ENCODE results near the gene ITGB4. TPM values are rescaled to one million over a fixed set of nuclear protein-coding genes. Genes with fewer than 3 reads are reported as not detected.

Gene ITGB4
- total RNA-seq, 6 experiments from 2014 or later: 0.28 to 1.0 (median 0.76) TPM; not detected in 1

DNA sequence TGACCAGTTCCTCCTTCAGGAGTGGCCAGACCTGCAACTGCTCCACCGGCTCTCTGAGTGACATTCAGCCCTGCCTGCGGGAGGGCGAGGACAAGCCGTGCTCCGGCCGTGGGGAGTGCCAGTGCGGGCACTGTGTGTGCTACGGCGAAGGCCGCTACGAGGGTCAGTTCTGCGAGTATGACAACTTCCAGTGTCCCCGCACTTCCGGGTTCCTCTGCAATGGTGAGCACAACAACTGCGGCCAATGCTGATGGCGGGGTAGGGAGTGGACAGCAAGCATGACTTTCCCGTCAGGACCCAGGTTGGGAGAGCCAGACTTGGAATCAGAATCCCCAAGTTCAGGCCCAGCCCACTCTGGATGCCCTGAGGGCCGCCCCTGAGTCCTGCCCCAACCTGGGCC is 12.2 kb downstream of the ITGB4 start:
- H3K27ac Mint-ChIP-seq: no peak overlapping the region
- TF ChIP-seq, protein P1, sequence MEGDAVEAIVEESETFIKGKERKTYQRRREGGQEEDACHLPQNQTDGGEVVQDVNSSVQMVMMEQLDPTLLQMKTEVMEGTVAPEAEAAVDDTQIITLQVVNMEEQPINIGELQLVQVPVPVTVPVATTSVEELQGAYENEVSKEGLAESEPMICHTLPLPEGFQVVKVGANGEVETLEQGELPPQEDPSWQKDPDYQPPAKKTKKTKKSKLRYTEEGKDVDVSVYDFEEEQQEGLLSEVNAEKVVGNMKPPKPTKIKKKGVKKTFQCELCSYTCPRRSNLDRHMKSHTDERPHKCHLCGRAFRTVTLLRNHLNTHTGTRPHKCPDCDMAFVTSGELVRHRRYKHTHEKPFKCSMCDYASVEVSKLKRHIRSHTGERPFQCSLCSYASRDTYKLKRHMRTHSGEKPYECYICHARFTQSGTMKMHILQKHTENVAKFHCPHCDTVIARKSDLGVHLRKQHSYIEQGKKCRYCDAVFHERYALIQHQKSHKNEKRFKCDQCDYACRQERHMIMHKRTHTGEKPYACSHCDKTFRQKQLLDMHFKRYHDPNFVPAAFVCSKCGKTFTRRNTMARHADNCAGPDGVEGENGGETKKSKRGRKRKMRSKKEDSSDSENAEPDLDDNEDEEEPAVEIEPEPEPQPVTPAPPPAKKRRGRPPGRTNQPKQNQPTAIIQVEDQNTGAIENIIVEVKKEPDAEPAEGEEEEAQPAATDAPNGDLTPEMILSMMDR (IDR thresholded peaks at IDR 0.05): no peak
- no peaks in the 10 kb centered on the region for H3K36me3 Mint-ChIP-seq (ENCODE audit: low read depth)
- H3K27me3 Mint-ChIP-seq (ENCODE audit: insufficient read depth): peaks cover 5% of the 10 kb centered on the region; the same call in 1 of the 2 replicates
- no peak overlapping the region for H3K4me3 Mint-ChIP-seq
- H3K9me3 Mint-ChIP-seq: no peaks in the 10 kb centered on the region
- DNase-seq: no peak
- H3K4me1 Mint-ChIP-seq (ENCODE audit: low read depth): peaks cover 14% of the 10 kb centered on the region

DNA sequence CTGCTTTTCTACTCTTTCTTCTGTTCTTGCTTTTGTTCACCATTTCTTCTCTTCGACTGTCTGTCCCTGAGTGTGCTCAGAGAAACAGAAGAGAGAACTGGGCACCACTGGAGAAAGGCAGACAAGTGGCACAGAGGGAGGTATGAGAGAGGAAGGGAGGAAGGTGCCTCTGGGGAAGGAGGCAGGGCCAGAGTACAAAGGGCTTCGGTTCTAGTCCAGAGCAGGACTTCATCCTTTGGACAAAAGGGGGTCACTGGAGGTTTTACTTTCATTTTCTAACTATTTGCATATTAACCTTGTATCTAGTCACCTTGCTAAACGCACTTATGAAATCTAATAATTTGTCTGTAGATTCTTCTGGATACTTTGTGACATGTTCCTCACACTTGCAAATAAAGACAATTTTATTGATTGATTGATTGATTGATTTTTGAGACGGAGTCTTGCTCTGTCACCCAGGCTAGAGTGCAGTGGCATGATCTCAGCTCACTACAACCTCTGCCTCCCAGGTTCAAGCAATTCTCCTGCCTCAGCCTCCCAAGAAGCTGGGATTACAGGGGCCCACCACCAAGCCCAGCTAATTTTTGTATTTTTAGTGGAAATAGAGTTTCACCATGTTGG is 13.5 kb downstream of the ITGB4 start:
- no peaks in the 10 kb centered on the region for H3K9me3 Mint-ChIP-seq
- H3K27ac Mint-ChIP-seq: no peak overlapping the region
- DNase-seq: no peak
- TF ChIP-seq, protein P1 (IDR thresholded peaks at IDR 0.05): no peak
- peaks cover 15% of the 10 kb centered on the region for H3K4me1 Mint-ChIP-seq (ENCODE audit: low read depth)
- no peaks in the 10 kb centered on the region for H3K36me3 Mint-ChIP-seq (ENCODE audit: low read depth)
- peak overlapping the region; percentile 60 for H3K4me3 Mint-ChIP-seq
- peaks cover 5% of the 10 kb centered on the region; the same call in 1 of the 2 replicates for H3K27me3 Mint-ChIP-seq (ENCODE audit: insufficient read depth)

DNA sequence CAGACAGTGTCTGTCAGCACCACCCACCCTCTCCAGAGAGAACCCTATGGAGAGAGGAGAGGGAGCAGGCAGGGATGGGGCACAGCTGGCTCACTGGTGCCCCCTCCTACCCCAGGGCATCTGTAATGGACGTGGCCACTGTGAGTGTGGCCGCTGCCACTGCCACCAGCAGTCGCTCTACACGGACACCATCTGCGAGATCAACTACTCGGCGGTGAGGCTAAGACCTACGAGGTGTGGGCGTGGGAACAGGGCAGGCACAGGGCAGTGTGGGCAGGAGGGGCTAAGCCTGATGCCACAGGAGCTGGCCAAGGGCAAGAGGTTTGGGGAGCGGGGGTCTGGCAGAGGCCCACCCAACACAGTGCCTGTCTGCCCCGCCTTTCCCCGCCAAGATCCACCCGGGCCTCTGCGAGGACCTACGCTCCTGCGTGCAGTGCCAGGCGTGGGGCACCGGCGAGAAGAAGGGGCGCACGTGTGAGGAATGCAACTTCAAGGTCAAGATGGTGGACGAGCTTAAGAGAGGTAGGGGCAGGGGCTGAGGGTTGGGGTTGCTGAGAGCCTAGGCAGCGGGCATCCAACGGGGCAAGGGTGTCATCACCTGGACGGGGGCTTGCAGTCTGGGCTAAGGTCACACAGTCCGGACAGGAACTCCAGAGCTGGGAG is 15.0 kb downstream of the ITGB4 start:
- Mint-ChIP-seq H3K27me3 (ENCODE audit: insufficient read depth) (peaks cover 2% of the 10 kb centered on the region), H3K36me3 (ENCODE audit: low read depth) (no peaks in the 10 kb centered on the region), H3K4me1 (ENCODE audit: low read depth) (peaks cover 15% of the 10 kb centered on the region), H3K27ac (no peak overlapping the region), H3K9me3 (no peaks in the 10 kb centered on the region), H3K4me3 (no peak overlapping the region)
- DNase-seq: no peak
- TF ChIP-seq, protein P1 (IDR thresholded peaks at IDR 0.05): no peak

- H3K9me3 Mint-ChIP-seq: no peaks in the 10 kb centered on the region
- peaks cover 15% of the 10 kb centered on the region for H3K4me1 Mint-ChIP-seq (ENCODE audit: low read depth)
- H3K4me3 Mint-ChIP-seq: no peak overlapping the region
- no peak overlapping the region for H3K27ac Mint-ChIP-seq
- H3K27me3 Mint-ChIP-seq (ENCODE audit: insufficient read depth): peaks cover under 1% of the 10 kb centered on the region
- TF ChIP-seq, protein P1 (IDR thresholded peaks at IDR 0.05): no peak
- no peaks in the 10 kb centered on the region for H3K36me3 Mint-ChIP-seq (ENCODE audit: low read depth)
- no peak for DNase-seq
Measured at GRCh38 chr17:75737133-75737962, 16.1 kb downstream of the ITGB4 start.

GRCh38 chr17:75738218-75738802 is 17.1 kb downstream of the ITGB4 start:
- H3K4me3 Mint-ChIP-seq: no peak overlapping the region; the same call in 1 of the 2 replicates
- no peak overlapping the region for H3K27ac Mint-ChIP-seq
- no peaks in the 10 kb centered on the region for H3K9me3 Mint-ChIP-seq
- DNase-seq: peak; percentile 20
- TF ChIP-seq, protein P1 (IDR thresholded peaks at IDR 0.05): no peak
- peaks cover 15% of the 10 kb centered on the region for H3K4me1 Mint-ChIP-seq (ENCODE audit: low read depth)
- H3K36me3 Mint-ChIP-seq (ENCODE audit: low read depth): no peaks in the 10 kb centered on the region
- H3K27me3 Mint-ChIP-seq (ENCODE audit: insufficient read depth): peaks cover 1% of the 10 kb centered on the region

Data from HFFc6 (cell line).